ENCODE data around the gene NHEJ1.
A peak's percentile ranks its signal among the peaks of the same experiment; 100 is the strongest.

The NHEJ1 gene

DNA sequence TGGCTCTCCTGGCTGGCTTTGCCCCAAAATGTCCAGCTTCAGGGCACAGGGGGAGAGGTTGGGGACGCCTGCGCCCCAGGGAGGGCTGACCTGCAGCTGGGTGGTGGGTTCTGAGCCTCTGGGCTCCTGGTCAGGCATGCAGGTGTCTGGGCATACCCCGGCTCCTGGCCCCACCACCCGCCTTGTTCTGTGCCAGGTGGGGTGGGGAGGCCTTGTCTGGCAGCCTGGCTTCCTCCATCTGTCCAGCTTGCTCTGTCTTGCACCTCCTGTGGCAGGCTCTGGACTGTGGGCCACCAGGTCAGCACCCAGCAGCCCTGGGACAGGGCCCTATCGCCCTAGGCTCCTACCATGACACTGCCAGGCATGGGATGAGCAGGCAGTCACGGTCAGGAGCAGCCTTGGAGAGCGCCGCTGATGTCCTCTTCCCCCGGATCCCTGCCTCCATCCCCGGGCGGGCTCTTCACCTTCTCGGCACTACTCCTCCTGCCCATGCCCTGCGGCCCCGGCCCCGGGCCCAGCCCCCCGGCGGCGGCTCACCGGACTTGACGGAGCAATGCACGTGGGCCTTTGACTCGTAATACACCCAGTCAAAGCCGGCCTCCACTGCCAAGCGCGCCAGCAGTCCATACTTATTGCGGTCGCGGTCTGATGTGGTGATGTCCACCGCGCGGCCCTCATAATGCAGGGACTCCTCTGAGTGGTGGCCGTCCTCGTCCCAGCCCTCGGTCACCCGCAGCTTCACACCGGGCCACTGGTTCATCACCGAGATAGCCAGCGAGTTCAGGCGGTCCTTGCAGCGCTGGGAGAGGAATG is 103.5 kb downstream of the NHEJ1 start:
- no peak for DNase-seq

DNA sequence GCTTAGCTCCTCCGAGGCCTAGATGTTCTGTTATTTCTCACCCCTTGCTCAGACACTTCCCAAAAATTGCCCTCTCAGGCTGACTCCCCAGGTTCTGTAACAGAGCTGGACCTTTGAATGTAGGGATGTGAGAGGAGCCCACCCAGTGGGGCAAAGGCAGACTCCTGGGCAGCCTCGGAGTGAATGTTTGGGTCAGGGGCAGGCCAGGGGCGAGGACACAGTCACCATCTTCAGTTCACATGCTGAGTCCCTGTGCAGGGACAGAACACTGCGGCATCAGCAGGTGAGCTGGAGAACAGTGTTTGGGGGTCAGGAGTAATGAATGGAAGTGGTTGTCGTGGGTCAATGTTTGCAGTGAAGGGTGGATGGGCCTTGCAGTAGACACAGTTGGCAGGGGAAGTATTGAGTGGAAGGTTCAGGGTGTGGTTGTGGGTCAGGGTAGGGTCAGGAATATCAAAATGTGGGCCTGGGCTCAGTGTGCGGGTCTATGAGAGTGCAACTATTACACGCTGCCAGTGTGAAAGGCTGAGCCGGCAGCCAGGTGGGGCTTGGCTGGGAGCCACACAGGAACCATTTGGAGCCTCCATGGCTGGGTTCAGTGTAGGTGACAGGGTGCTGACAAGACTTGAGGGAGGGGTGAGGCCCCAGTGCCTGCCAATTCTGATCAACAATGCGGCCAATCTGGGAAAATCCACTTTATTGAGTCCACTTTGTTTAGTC is 104.3 kb downstream of the NHEJ1 start:
- no peak for DNase-seq

DNA sequence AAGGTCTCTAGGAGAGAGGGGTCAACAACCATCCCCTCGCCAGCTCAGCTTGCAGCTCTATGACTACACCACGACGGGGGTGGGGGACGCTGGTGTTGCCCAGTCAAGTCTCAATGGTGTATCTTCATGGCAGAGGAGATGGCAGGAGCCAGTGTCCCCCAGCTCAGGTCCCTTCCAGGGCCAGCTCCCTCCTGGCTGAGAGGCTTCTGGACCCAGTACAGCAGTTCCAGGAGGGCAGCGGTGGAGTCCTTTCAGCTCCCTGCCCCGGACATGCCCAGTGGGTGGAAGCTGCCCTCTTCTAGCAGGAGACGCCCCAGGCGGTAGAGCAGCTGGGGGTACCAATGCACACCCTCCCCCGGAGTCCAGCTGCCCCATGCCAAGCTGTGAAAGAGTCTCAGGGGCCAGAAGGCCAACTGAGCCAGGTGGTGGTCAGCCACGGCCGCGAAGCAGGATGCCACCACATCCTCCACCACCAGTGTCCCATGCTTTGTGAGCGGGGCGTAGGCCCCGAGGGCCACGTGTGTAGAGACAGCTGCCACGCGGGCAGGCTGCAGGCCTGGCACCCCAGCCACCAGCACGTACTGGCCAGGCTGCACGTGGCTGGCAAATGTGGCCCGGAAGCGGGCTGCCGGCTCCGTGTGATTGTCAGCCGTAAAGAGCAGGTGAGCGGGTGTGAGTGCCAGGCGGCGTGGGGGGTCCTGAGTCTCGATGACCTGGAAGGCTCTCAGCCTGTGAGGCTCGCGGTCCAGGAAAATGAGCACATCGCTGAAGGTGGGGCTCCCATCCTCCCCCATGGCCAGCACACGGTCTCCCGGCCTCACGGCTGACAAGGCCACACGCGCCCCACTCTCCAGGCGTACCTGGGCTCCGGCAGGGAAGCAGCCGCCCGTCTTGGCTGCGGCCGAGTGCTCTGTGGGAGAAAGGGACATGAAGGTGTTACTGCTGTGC is 105.4 kb downstream of the NHEJ1 start:
- no peak for DNase-seq

DNA sequence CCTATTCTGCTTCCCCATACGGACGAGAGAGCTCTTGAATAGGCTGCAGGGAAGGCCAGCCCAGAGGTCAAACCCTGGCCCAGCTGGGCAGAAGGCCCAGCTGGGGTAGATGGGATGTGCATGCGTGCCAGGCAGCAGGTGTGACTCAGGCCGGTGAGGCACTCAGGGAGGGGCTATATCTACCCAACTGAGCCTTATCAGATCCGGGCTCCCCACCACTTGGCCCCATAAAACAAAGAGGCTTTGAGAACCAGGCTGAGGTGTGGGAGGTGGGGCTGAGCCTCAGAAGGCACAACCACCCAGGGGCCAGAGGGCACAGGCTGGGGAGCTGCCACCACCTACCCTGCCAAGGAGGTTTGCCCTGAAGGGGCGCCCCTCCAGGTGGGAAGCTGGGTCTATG is 111.3 kb downstream of the NHEJ1 start:
- no peak for DNase-seq

DNA sequence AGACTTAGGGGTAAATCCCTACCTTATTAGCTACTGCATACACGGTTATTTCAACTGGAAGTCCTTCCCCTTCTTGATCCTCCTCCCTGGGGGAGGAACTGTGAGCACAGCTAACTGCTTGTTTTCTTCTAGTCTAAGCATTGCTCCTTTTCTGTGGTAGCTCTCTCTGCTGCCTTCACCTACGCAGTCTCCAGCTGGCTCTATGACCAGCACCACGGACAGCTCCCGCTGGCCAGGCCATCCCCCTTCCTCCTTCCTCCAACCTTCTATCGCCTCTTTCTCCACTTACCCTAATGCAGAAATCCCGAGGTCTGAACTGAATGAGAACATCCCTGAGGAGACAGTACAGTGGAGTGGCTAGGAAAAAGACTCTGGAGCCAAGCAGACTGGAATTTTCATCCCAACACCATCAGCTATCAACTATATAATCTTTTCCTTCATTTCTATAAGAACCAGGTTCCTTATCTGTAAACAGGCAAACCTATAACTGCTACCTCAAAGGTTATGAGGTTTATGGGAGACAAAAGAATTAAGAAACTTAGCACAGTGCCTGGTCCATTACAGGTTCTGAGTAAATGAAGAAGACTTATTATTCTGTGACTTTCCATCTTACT is 114.6 kb downstream of the NHEJ1 start:
- peak; percentile 32 for DNase-seq

DNA sequence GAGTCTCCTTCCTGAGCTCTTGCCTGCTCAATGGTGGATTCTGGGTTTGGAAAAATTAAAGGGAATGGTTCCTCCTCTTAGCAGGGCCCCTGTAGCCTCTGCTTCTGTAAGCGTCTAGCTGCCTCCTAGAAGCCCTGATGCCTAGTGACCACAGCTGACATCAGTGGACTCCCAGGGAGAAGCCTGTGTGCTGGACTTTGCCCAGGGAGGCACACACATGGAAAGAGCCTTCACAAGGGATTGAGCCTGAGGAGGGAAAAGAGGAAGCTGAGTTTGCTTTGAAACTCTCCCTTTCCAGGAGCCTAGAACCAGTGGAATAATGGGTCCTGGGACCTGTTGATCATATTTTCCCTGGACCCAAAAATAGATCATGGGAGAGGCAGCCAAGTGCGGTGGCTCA is 117.9 kb downstream of the NHEJ1 start:
- DNase-seq: no peak

DNA sequence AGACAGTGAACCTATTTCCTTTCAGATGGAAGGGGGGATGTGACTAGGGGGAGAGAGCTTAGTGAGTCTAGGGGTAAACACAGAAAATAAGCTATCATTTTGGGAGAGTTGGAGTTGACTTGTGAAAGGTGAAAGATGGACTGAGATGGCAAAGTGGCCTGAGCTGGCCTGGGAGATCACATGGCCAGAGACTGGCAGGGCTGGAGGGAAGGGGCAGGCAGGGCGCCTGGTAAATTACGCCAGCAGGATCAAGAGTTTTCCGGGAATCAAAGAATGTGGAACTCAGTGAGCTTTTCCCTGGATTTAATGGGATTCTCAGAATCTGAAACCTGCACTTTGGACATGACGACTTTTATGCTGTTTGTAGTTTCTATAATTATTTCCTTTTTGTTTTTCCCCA is 118.5 kb downstream of the NHEJ1 start:
- DNase-seq: no peak

DNA sequence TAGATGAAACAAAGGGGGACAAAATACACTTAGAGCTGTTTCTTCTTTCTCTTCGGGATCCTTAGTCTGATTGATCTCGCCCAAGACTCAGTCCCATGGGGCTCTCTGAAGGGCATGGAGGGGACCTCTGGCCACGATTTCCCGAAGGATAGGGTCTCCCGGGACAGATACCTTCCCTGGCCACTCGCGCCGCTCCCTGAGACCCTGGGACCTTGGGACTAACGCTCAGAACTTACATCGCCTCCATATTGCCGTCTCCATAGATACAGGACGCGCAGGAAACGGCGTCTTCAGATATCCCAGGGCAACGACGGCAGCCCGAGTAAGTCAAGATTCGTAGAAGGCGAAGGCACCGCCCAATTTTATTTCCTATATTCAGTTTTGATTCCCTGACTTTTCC is 119.4 kb downstream of the NHEJ1 start, which contains the start of gene CFAP65:
TSS of gene CFAP65 (minus strand) at position 265 of the 400 bp plus-strand sequence. CDS start 2,468 bp downstream, outside the sequence.
- peak; percentile 34 for DNase-seq

DNA sequence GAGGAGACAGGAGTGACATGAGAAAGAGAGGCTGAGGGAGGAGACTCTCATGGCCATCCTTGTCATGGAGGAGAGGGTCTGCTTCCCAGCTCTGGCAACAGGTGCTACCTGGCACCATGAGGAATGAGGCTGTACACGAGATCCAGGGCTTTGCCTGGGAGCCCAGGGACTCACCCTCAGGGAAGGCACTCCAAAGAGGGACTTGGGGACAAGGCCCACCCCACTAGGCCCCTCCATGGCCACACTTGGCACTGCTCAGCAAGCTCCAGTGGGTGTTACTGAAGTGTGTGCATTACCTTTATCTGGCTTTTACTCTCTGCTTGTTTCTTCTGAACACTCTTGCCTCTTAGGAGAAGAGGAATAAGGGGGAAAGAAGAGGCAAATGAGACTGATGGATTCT is 122.0 kb downstream of the NHEJ1 start:
- no peak for DNase-seq

DNA sequence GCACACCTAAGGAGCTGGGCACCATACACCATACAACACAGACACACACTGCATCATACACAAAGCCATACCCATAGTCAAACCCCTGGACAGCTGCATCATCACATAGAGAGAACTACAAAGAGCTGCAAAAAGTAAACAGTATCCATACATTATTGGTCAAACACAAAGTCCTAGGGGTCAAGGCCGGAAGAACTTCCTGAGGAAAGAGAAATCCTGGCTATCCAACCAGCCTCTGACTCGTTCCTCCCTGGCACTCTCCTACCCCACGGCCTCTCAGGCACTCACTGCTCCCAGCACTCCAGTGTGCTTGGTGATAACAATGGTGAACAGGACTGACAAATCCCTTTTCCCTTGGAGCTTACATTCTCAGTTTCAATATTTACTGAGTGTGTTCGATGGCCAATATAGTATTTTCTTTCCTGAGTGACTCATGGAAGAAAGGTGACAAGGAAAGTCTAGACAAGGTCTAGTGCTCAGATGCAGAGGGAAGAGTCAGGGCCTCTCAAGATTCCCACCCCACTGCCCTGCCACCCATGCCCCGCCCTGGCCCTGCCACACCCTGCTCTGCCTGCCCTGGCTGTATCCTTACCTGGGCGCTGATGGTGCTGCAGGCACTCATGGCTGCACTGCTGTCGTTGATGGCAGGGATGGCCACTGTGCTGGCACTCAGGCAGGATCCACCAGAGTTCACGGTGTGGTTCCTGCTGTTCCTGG is 122.7 kb downstream of the NHEJ1 start:
- DNase-seq: no peak

DNA sequence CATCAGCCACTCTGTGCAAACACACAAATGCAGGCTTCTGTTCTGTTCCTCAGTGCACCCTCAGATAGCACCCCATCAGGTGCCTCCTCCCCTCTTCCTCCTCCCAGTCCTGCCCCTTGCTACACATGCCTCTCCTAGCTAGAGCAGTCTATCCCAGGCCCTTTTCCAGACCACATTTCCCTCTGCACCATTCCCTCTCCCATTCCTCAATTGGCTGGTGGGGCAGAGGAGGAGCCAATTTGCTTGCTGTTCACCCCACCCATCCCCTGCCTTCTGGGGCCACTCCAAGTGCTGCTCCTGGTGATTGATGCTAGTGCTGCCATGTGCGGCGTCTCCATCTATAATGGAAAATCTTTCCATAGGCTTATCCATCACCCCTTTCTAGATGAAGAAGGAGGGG is 124.7 kb downstream of the NHEJ1 start:
- no peak for DNase-seq

DNA sequence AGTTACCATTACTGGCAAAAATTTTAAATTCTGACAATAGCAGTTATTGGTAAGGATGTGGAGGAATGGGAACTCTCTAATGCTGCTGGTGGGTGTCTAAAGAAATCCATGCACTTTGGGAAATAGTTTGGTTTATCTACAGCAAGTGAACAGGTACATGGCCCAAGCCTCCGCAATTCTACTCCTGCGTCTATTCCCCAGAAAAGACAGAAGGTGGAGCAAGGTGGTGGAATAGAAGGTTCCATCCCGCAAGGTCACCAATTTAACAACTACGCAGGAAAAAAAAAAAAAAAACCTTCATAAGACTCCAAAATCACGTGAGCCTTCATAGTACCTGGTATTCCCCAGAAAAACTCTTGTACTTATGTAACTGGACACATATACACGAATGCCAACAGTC is 125.8 kb downstream of the NHEJ1 start:
- no peak for DNase-seq

DNA sequence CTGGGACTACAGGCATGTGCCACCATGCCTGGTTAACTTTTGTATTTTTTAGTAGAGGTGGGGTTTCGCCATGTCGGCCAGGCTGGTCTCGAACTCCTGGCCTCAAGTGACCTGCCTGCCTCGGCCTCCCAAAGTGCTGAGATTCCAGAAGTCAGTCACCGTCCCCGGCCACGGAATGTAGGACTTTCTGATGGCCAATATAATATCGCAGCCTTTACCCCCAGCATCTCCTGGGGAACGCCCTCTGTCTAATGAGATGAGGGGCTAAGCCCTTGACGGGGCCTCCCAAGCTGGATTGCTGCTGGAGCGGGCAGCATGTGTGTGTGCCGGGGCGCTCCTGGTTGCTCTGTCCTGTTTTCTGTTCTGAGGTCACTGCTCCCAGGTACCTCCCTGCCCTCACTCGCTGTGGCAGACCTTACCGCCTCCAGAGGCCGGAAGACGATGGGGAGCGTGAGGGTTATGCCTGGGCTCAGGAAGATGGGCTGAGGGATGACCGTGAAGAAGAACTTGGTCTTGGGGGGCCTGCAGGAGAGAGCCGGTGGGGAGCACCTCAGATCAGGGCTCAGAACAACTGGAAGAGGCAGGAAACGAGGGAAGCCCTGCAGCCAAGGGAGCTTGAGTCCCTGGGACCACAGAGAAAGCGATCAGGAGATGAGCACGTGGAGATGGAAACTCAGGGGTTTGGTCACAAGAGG is 128.4 kb downstream of the NHEJ1 start:
- DNase-seq: no peak

DNA sequence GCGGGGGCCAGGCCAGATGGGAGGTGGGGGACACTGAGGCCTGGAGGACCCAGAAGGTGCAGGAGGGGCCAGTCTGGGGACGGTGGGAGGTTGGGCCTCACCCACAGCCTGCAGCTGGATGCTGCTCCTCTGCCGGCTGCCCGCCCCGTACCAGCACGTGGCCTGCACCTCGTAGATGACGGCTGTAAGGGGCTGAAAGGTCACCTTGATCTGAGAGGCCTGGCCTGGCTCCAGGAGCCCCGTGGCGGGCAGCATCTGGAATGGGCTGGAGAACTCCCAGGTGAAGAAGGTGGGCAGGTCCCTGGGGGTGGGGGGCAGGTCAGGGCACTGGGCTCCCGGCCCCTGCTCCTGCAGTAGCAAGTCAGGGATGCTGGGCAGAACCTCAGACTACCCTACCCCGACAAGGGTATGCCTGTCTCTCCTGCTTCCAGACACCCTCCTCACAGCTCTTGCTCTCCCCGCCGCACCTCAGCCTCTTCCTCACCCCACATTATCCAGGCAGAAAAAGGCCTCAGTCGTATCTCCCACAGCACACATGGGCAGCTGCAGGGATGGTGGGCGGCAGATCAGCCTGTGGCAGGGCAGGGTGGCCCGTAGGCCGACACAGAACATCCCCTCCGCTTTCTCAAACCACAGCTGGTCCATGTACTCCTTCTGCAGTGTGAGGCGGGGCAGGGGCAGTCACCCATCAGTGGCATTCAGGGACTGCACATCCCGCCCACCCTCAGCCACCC is 129.4 kb downstream of the NHEJ1 start:
- no peak for DNase-seq

DNA sequence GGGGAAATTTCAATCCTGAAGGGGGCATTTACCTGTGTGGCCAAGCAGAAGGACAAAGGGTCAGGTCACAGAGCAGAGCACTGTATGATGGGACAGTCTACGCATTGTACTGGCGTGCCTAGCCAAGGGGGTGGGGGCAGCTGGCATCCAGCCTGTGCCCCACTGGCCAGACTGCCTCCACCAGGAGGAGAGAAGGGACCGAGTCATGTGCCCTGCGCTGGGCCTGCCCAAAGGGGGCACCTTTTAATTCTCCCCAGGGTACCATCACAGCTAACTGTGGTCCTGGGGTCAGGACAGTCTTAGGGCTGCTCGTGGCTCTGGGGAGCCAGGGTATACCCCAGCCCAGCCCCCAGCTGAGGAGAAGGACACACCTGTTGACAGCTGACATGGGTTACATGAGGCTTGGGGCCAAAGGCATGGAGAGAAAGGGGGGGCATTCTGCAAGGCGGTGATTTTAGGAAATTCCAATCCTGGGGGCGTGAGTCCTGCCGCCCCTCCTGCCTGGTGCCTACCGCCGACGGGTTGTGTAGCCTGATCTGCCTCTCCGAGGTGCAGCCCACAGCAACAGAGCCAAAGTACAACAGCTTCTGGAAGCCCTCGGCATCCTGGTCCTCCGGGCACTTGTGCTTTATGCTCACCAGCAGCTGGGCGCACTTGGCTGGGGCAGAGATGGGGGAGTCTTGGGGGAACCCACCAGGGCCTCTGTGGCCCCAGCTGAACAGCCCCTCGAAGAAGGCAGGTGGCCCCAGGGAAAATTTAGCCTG is 130.3 kb downstream of the NHEJ1 start:
- no peak for DNase-seq

DNA sequence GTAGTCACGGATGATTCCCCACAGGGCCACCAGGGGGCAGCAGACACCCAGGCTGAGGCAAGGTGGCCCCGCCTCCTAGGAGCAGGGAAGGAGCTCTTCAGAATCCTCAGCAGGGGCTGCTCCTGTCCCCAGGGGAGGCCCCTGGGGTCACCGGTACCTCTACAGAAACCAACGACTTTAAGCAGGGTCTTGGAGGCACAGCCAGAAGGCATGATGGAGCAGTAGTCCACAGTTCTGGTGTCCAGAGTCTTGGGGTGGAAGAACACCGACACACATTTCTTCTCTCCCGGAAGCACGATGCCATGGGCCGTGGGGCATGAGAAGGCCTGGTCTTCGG is 130.8 kb downstream of the NHEJ1 start:
- DNase-seq: peak; percentile 82

DNA sequence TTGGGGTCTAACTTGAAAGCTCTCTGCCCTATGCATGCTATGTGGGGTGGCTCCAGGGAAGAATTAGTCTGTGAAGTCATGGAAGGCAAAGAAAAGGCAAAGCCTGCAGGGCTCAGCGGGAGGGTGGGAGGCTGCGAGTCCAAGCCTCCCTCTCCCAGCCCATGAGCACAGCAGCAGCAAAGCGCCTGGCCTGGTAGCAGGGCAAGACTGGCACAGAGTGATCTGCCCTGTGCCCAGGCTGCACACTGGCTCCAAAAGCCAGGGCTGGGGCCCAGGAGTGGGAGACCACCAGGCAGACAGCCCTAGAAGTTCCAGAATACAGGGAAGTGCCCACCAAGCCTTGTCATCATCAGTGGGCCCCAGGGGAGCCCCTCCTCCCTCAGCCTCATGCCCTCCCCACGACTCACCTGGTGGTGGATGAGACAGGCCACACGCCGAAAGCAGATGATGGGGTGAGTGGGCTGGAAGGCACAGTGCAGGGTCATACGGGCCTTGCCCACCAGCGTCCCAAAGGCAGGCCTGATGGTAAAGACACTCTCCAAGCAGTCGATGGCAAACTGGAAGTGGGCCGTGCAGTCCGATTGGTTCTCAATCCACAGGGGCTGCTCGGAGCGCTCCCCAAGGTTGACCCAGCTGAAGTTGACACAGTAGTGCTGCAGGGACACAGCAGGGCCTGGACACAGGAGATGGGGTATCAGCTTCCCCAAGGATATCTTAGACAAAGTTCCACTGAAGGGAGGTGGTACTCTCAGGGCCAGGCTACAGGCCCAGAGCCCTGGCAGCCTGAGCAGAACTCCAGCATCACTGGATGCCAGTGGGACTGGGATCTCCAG is 131.4 kb downstream of the NHEJ1 start:
- DNase-seq: no peak

DNA sequence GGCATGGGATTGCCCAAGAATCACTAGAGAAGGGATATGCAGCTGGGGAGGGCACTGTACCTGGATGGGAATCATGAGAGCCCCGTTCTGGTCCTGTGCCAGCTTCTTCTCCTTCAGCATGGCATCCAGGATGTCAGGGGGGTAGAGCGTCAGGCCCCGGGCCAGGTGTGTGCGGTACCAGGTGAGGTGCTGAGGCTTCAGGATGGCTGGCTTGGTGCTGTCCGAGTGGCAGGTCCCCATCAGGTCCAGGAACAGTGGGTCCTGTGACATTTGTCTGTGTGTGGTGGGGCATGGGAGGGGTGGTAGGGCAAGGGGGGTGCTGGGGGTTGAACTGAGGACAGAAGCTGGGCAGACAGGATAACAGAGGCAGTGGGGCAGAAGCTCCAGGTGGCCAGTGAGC is 132.5 kb downstream of the NHEJ1 start:
- no peak for DNase-seq

DNA sequence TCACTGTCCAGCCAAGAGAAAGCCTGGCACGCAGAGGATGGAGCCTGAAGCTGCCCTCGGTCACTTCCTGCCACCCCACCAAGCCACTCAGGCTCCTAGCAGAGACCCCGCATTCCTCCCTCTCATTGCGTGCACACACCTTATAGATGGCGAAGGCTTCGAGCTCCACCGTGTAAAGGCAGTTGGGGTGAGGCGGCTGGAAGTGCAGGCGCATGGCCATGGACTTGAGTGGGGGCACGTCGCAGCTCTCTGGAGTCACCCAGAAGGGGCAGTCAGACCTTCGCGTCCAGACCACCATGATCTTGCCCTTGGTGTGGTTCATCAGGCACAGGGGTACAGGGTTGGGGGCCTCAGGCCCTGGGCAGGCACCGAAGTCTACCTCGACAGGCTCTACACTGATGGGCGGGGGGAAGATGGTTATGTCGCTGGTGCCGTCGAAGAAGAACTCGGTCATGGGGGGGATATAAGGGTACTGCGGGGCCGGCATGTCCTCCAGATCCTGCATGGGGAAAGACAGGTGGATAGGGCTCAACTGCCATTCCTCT is 133.0 kb downstream of the NHEJ1 start:
- no peak for DNase-seq

Measured in activated CD4-positive, alpha-beta T cell treated with anti-CD3 and anti-CD28 coated beads, Interleukin-10, Interleukin-2, amounts not matched to agents 100 ng/mL and 50 ng/mL, durations not matched to agents 16 hours and 8 hours (primary cell).